RCC 7860 (cell line): ENCODE results near the gene AMMECR1L.
"Not testable (repeated sequence)": the region's sequence is repeated elsewhere in the genome, so short reads cannot be mapped to it uniquely, and the experiment has no call there.

Experiments
- DNase-seq: peaks from one replicate; pipeline ENCODE4 v3.0.0-alpha.2; 2015; ENCODE audit warnings: low spot score
- FAIRE-seq: peaks from 2 replicates; lab custom pipeline; 2012; peaks lifted over from hg19 to GRCh38; lab: Jason Lieb, UNC

Gene AMMECR1L

DNA sequence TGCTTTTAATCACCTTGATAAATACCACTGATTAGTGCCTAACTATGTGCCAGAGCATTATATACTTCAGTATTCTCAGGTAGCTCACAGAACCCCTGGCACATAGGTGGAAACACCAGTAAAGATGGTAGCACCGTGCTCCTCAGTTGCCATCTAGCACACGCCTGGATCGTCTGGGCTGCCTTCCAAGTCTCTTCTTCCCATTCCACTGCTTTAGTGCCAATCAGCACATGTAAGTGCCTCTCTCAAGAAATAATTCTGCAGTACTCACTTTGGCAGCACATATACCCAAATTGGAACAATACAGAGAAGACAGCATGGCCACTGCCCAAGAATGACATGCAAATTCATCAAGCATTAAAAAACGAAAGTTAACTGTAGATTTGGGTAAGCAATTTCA lies 40.8 kb downstream of the AMMECR1L start:
- no peak for FAIRE-seq

GRCh38 chr2:127843677-127844076 lies 42.1 kb downstream of the AMMECR1L start:
- FAIRE-seq (no peak), DNase-seq (no peak)

More for the DNA sequence above, 40.8 kb downstream of the AMMECR1L start:
- no peak for DNase-seq

DNA sequence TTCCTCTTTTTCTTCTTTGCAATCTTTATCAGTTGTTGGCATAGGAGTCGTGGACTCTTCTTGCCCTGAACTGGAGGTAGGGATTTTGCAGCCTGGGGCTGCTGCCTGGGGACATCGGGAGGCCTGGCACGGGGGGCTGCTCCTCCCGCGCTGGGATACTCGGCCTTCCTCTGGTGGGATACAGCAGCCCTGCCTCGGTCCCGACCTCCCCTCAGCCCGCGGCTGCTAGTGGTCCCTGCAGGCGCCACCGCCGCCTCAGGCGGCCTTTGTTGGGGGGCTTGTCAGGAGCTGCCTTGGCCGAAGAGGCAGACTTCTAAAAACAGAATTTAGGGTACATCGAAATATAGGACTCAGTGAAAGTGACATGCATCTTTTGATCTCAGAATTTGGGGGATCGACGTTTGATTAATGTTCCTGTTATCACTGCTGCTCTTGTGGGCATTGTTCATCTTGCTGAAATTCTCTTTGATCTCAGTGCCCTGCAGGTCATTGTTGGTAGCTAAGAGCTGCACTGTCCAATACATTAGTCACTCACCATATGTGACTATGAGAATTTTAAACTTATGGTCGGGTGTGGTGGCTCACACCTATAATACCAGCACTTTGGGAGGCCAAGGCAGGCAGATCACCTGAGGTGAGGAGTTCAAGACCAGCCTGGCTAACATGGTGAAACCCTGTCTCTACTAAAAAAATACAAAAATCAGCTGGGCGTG lies 44.1 kb downstream of the AMMECR1L start:
- no peak for FAIRE-seq
- DNase-seq: no peak

- DNase-seq (no peak), FAIRE-seq (no peak)
Observed at GRCh38 chr2:127840893-127841292, 44.9 kb downstream of the AMMECR1L start.

GRCh38 chr2:127834951-127835350 lies 50.8 kb downstream of the AMMECR1L start:
- no peak for FAIRE-seq
- no peak for DNase-seq

DNA sequence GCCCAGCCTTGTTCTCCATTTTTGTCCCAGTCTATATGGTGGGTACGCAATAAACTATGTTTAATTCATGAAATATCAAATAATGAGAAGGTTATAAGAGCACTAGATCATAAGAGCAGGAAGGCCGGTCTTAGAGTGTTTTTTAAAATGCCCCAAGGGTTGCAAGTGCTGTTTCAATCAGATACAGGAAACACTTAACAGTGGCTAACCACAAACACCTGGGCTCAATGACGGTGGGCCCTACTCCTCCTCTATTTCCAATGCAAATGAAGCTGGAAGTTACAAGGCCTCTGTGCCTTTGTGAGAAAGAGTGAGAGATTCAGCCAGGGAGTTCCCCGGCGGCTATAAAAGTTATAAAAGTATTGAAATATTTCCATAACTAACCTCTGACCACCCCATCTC lies 55.9 kb downstream of the AMMECR1L start:
- DNase-seq (no peak), FAIRE-seq (no peak)

GRCh38 chr2:127826708-127827107 lies 59.0 kb downstream of the AMMECR1L start:
- FAIRE-seq, DNase-seq: not testable (repeated sequence)

DNA sequence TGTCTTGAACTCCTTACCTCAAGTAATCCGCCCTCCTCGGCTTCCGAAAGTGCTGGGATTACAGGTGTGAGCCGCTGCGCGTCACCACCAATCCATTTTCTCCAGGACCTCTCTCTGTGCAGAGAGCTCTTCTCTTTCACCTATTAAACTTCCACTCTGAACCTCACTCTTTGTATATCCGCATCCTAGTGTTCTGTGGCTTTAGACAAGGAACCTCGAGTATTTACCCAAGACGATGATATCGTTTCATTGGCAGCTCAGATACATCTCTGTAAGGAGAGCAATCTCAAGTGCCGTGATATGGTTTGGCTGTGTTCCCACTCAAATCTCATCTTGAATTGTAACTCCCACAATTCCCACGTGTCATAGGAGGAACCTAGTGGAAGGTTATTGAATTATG lies 59.7 kb downstream of the AMMECR1L start:
- peak; percentile 24 for DNase-seq
- FAIRE-seq: no peak

DNA sequence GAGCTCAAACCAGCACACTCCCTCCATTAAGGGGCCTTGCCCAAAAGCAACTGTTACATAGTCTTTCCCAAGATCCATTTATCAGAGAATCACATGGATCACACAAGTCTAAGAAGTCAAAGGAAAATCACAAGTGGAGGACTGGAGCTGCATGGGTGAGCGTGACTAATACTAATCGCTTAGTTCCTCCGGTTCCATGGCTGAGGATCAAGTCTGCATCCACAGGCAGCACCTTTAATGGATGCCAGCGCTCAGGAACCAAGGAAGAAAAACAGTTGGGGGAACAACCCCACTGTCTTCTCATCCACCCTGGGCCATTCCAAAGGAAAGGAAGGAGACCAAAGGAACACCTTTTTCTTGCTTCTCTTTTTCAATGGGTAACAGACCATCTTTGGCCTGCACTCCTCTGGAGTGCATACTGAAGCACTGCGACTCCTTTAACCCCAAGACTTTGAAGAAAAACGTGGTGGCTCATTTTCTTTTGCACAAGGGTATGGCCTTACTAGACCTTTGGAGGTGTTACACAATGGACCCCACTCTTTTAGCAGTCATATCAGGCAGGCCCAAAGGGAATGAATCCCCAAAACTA lies 65.6 kb downstream of the AMMECR1L start:
- no peak for FAIRE-seq
- no peak for DNase-seq

- FAIRE-seq: no peak
- DNase-seq: no peak
Observed at GRCh38 chr2:127818794-127819425, 66.8 kb downstream of the AMMECR1L start.

GRCh38 chr2:127818241-127818640 lies 67.5 kb downstream of the AMMECR1L start:
- DNase-seq: no peak
- FAIRE-seq: no peak

- DNase-seq (no peak), FAIRE-seq (no peak)
Observed at GRCh38 chr2:127814677-127815076, 71.1 kb downstream of the AMMECR1L start.

DNA sequence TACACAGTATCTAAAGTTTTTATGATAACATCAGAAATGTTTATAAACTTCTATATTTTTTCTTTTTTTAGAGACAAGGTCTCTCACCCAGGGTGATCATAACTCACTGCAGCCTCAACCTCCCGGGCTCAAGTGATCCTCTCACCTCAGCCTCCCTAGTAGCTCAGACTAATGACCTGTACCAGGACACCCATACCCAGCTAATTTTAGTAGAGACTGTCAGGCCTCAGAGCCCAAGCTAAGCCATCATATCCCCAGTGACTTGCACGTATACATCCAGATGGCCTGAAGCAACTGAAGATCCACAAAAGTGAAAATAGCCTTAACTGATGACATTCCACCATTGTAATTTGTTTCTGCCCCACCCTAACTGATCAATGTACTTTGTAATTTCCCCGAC lies 73.3 kb downstream of the AMMECR1L start:
- FAIRE-seq, DNase-seq: not testable (repeated sequence)
